Measurements from ENCODE around the gene COL24A1. TPM values are rescaled to one million over a fixed set of nuclear protein-coding genes. Genes with fewer than 3 reads are reported as not detected.

The COL24A1 gene
- total RNA-seq, 1 experiment from 2014 or later, result 1.1 TPM

DNA sequence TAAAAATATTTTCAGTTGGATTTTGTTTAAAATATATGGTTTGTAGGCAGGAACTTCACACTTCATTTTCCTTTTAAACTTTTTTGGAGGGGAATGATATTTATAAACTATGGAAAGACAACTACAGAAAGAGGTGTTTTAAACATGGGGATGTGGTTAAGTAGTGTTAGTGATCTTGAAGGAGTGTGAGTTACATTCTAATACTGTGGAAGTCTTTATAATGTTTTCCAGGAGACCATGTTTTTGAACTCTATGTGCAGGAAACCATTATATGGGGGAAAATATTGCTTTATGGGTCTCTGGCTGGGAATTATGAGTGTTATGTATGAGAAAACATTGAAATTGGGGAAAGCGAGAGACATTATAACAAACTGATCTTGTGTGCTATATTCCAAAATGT, 35.8 kb upstream of the COL24A1 start:
- no peaks in the 10 kb centered on the region for H3K36me3 Mint-ChIP-seq
- CTCF ChIA-PET, result no interaction called here
- no peak for DNase-seq (ENCODE audit: low spot score)
- H3K4me3 Mint-ChIP-seq, result no peak overlapping the region
- TF ChIP-seq CTCF (IDR thresholded peaks at IDR 0.05), result no peak
- TF ChIP-seq ETV6 (CRISPR knock-in tag; IDR thresholded peaks at IDR 0.05), result no peak
- TF ChIP-seq FOXJ3 (CRISPR knock-in tag; IDR thresholded peaks at IDR 0.05; ENCODE audit: borderline replicate concordance), result no peak
- TF ChIP-seq USF1 (CRISPR knock-in tag; IDR thresholded peaks at IDR 0.05), result no peak
- TF ChIP-seq ZNF317 (CRISPR knock-in tag; IDR thresholded peaks at IDR 0.05; ENCODE audit: borderline replicate concordance, low read depth), result no peak
- no peak for TF ChIP-seq ZNF138 (CRISPR knock-in tag; conservative IDR thresholded peaks at IDR 0.05)
- TF ChIP-seq ZNF512 (CRISPR knock-in tag; IDR thresholded peaks at IDR 0.05; ENCODE audit: borderline replicate concordance), result no peak
- no peak for TF ChIP-seq ZNF121 (CRISPR knock-in tag; IDR thresholded peaks at IDR 0.05)
- no peak for TF ChIP-seq AFF4 (CRISPR knock-in tag; IDR thresholded peaks at IDR 0.05; ENCODE audit: borderline replicate concordance)
- TF ChIP-seq ERG (CRISPR knock-in tag; IDR thresholded peaks at IDR 0.05), result no peak
- TF ChIP-seq ZNF263 (CRISPR knock-in tag; IDR thresholded peaks at IDR 0.05; ENCODE audit: low read depth), result no peak
- peaks cover 32% of the 10 kb centered on the region for H3K4me1 Mint-ChIP-seq
- no peak for ATAC-seq
- H3K27ac Mint-ChIP-seq, result no peak overlapping the region
- H3K27me3 Mint-ChIP-seq (ENCODE audit: low read depth), result no peaks in the 10 kb centered on the region
- H3K9me3 Mint-ChIP-seq, result no peaks in the 10 kb centered on the region
- POLR2A ChIA-PET, result no interaction called here

- H3K27ac Mint-ChIP-seq, result no peak overlapping the region
- TF ChIP-seq TP53 (CRISPR knock-in tag; IDR thresholded peaks at IDR 0.05) (no peak), NFATC4 (CRISPR knock-in tag; IDR thresholded peaks at IDR 0.05) (no peak), ZNF317 (CRISPR knock-in tag; IDR thresholded peaks at IDR 0.05; ENCODE audit: borderline replicate concordance, low read depth) (no peak), GTF2I (CRISPR knock-in tag; conservative IDR thresholded peaks at IDR 0.05) (no peak), ZBTB43 (CRISPR knock-in tag; IDR thresholded peaks at IDR 0.05) (no peak), ATF3 (CRISPR knock-in tag; conservative IDR thresholded peaks at IDR 0.05) (no peak), ZNF512 (CRISPR knock-in tag; IDR thresholded peaks at IDR 0.05; ENCODE audit: borderline replicate concordance) (no peak), JUN (CRISPR knock-in tag; IDR thresholded peaks at IDR 0.05) (no peak)
- TF ChIP-seq, protein P1, sequence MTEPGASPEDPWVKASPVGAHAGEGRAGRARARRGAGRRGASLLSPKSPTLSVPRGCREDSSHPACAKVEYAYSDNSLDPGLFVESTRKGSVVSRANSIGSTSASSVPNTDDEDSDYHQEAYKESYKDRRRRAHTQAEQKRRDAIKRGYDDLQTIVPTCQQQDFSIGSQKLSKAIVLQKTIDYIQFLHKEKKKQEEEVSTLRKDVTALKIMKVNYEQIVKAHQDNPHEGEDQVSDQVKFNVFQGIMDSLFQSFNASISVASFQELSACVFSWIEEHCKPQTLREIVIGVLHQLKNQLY (CRISPR knock-in tag; IDR thresholded peaks at IDR 0.05), result no peak
- peaks cover 32% of the 10 kb centered on the region for H3K4me1 Mint-ChIP-seq
- ChIA-PET CTCF (no interaction called here), POLR2A (no interaction called here)
- no peaks in the 10 kb centered on the region for H3K36me3 Mint-ChIP-seq
- ATAC-seq (peak; percentile 73), DNase-seq (ENCODE audit: low spot score) (no peak)
- no peaks in the 10 kb centered on the region for H3K9me3 Mint-ChIP-seq
- H3K4me3 Mint-ChIP-seq, result no peak overlapping the region
- H3K27me3 Mint-ChIP-seq (ENCODE audit: low read depth), result no peaks in the 10 kb centered on the region
Observed at GRCh38 chr1:86191958-86192357, 35.4 kb upstream of the COL24A1 start.
